Lower leg skin (tissue), 3 donors: ENCODE results near the gene TMEM11.

Experiments
- POLR2A ChIP-seq, 2 donors: fragments of 450-650 bp; IDR thresholded peaks; one replicate each; pipeline ENCODE4 v1.6.1; 2016 to 2017; ENCODE audit warnings: antibody characterized with exemption in 2 of 2, mild to moderate bottlenecking in 1 of 2, moderate library complexity in 1 of 2
- TF ChIP-seq, protein P1 (sequence below), 3 donors: fragments of 450-650 bp; IDR thresholded peaks; one replicate each; pipeline ENCODE4 v1.5.1; 2016; ENCODE audit warnings: antibody characterized with exemption in 3 of 3, mild to moderate bottlenecking in 3 of 3, moderate library complexity in 2 of 3

DNA sequence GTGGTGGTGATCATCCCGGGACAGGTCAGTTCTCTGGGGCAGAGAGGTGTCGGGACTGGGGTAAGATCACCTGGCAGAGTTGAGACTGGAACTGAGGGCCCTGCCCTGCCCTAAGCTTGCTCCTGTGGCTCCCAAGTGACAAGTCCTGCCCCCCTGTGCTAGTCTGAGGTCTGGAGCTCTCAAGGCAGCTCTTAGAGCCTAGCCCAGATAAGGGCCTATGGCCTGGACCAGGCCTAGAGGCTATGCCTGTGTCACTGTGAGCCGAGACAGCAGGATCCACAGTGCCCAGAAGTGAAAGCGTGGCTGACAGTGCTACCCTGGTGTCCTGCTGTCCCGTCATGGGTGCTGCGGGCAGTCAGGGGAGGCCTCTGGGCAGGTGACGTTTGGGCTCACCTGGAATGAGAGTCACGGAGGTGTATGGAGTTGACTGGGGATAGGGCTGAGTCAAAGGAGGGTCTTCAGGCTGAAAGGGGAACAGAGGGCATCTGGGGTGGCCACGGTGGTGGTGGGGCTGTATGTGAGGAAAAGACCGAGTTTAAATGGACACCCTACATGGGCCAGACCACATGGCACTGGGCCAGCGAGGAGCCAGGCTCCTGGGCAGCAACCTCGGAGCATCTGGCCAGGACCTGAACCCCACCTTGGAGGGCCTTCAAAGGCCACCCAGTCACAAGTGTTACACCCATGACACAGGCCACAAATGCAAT lies 33.7 kb upstream of the TMEM11 start:
- TF ChIP-seq, protein P1, sequence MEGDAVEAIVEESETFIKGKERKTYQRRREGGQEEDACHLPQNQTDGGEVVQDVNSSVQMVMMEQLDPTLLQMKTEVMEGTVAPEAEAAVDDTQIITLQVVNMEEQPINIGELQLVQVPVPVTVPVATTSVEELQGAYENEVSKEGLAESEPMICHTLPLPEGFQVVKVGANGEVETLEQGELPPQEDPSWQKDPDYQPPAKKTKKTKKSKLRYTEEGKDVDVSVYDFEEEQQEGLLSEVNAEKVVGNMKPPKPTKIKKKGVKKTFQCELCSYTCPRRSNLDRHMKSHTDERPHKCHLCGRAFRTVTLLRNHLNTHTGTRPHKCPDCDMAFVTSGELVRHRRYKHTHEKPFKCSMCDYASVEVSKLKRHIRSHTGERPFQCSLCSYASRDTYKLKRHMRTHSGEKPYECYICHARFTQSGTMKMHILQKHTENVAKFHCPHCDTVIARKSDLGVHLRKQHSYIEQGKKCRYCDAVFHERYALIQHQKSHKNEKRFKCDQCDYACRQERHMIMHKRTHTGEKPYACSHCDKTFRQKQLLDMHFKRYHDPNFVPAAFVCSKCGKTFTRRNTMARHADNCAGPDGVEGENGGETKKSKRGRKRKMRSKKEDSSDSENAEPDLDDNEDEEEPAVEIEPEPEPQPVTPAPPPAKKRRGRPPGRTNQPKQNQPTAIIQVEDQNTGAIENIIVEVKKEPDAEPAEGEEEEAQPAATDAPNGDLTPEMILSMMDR (IDR thresholded peaks at IDR 0.05): no peak
- TF ChIP-seq POLR2A (IDR thresholded peaks at IDR 0.05): no peak
